Karpas-422 (cell line): ENCODE data around the gene EVX2. TPM values are rescaled to one million over a fixed set of nuclear protein-coding genes. Genes with fewer than 3 reads are reported as not detected.

Experiments
- DNase-seq: peaks from one replicate; pipeline ENCODE4 v3.0.0-alpha.2; 2015
- H2AFZ ChIP-seq: fragments of 200-600 bp; sonication (generic); 2 replicates; pipeline ENCODE4 v1.6.1; 2014; ENCODE audit warnings: antibody characterized with exemption, low read length, mixed read lengths
- H3K27ac ChIP-seq: fragments of 200-600 bp; sonication (generic); 2 replicates; pipeline ENCODE4 v1.5.1; 2014; ENCODE audit warnings: mild to moderate bottlenecking, low read length, moderate library complexity
- H3K27me3 ChIP-seq: fragments of 200-600 bp; sonication (generic); 2 replicates; pipeline ENCODE4 v1.6.1; 2014; ENCODE audit warnings: low read length, mixed read lengths
- H3K36me3 ChIP-seq: fragments of 200-600 bp; sonication (generic); 2 replicates; pipeline ENCODE4 v1.6.1; 2014; ENCODE audit warnings: low read length, mixed read lengths; ENCODE audit not compliant: insufficient read depth
- H3K4me1 ChIP-seq: fragments of 200-600 bp; sonication (generic); 2 replicates; pipeline ENCODE4 v1.6.1; 2014; ENCODE audit warnings: mild to moderate bottlenecking, low read length, mixed read lengths
- H3K4me2 ChIP-seq: fragments of 200-600 bp; sonication (generic); 2 replicates; pipeline ENCODE4 v1.6.1; 2014; ENCODE audit warnings: low read length, low read depth, mild to moderate bottlenecking; ENCODE audit not compliant: poor library complexity, severe bottlenecking
- H3K4me3 ChIP-seq: fragments of 200-600 bp; sonication (generic); 2 replicates; pipeline ENCODE4 v1.5.1; 2014; ENCODE audit warnings: mild to moderate bottlenecking, antibody characterized with exemption, low read length, mixed read lengths
- H3K79me2 ChIP-seq: fragments of 200-600 bp; sonication (generic); 2 replicates; pipeline ENCODE4 v1.6.1; 2014; ENCODE audit warnings: mild to moderate bottlenecking, low read length, mixed read lengths
- H3K9ac ChIP-seq: fragments of 200-600 bp; sonication (generic); 2 replicates; pipeline ENCODE4 v1.6.0; 2014; ENCODE audit warnings: low read length
- H3K9me2 ChIP-seq: fragments of 200-600 bp; sonication (generic), shearing (Covaris generic); replicated peaks from 2 replicates; pipeline ENCODE4 v1.6.0; 2014; ENCODE audit warnings: mild to moderate bottlenecking, low read length, moderate library complexity; ENCODE audit not compliant: insufficient read depth
- H3K9me3 ChIP-seq: fragments of 300-700, 200-600 bp; sonication (generic); 2 replicates; pipeline ENCODE4 v1.6.1; 2014; ENCODE audit warnings: low read length, mixed read lengths
- H4K20me1 ChIP-seq: fragments of 200-600 bp; sonication (generic); 2 replicates; pipeline ENCODE4 v1.6.1; 2014; ENCODE audit warnings: mild to moderate bottlenecking, antibody characterized with exemption, low read length, low read depth; ENCODE audit not compliant: insufficient read depth
- total RNA-seq: library from RNA; depleted of rRNA; stranded (reverse); fragments of >200 nt; shearing (Covaris generic); gene quantifications from 2 replicates; pipeline ENCODE4 v1.2.3, GENCODE V29; 2014; ENCODE audit warnings: low replicate concordance

EVX2 gene
- total RNA-seq, 1 experiment from 2014 or later, result not detected

- Histone ChIP-seq H3K27me3 (no peaks in the 10 kb centered on the region), H3K4me2 (no peak overlapping the region), H3K9me3 (no peaks in the 10 kb centered on the region), H4K20me1 (no peaks in the 10 kb centered on the region), H2AFZ (no peak overlapping the region), H3K4me1 (no peaks in the 10 kb centered on the region), H3K27ac (no peak overlapping the region), H3K4me3 (no peak overlapping the region), H3K36me3 (no peaks in the 10 kb centered on the region), H3K9ac (no peak overlapping the region), H3K9me2 (no peaks in the 10 kb centered on the region), H3K79me2 (no peaks in the 10 kb centered on the region)
- DNase-seq, result no peak
These were observed 674 bp downstream of the EVX2 start for GRCh38 chr2:176082824-176083751.

- Histone ChIP-seq H3K9me2 (no peaks in the 10 kb centered on the region), H3K27ac (no peak overlapping the region), H3K36me3 (no peaks in the 10 kb centered on the region), H2AFZ (no peak overlapping the region), H3K79me2 (no peaks in the 10 kb centered on the region), H3K4me3 (no peak overlapping the region), H4K20me1 (no peaks in the 10 kb centered on the region), H3K9me3 (no peaks in the 10 kb centered on the region), H3K4me2 (no peak overlapping the region), H3K9ac (no peak overlapping the region), H3K4me1 (no peaks in the 10 kb centered on the region), H3K27me3 (no peaks in the 10 kb centered on the region)
- DNase-seq, result no peak
These were observed 1.3 kb downstream of the EVX2 start for GRCh38 chr2:176082525-176082823.

GRCh38 chr2:176081837-176082524 is 1.8 kb downstream of the EVX2 start:
- Histone ChIP-seq H3K79me2 (no peaks in the 10 kb centered on the region), H3K4me2 (no peak overlapping the region), H3K4me1 (no peaks in the 10 kb centered on the region), H3K9me3 (no peaks in the 10 kb centered on the region), H3K4me3 (no peak overlapping the region), H4K20me1 (no peaks in the 10 kb centered on the region), H3K36me3 (no peaks in the 10 kb centered on the region), H3K9me2 (no peaks in the 10 kb centered on the region), H3K27me3 (no peaks in the 10 kb centered on the region), H3K27ac (no peak overlapping the region), H3K9ac (no peak overlapping the region), H2AFZ (no peak overlapping the region)
- DNase-seq, result no peak

- Histone ChIP-seq H2AFZ (no peak overlapping the region), H3K79me2 (no peaks in the 10 kb centered on the region), H3K4me3 (no peak overlapping the region), H3K4me2 (no peak overlapping the region), H3K4me1 (no peaks in the 10 kb centered on the region), H3K27ac (no peak overlapping the region), H4K20me1 (no peaks in the 10 kb centered on the region), H3K9me3 (no peaks in the 10 kb centered on the region), H3K36me3 (no peaks in the 10 kb centered on the region), H3K9me2 (no peaks in the 10 kb centered on the region), H3K9ac (no peak overlapping the region), H3K27me3 (no peaks in the 10 kb centered on the region)
- DNase-seq, result no peak
These were observed 2.4 kb downstream of the EVX2 start for GRCh38 chr2:176081376-176081836.

GRCh38 chr2:176080540-176081375 is 3.0 kb downstream of the EVX2 start:
- Histone ChIP-seq H3K4me2 (no peak overlapping the region), H3K9ac (no peak overlapping the region)

GRCh38 chr2:176079831-176080539 is 3.8 kb downstream of the EVX2 start:
- Histone ChIP-seq H2AFZ (no peak overlapping the region), H3K4me3 (no peak overlapping the region), H3K9me2 (no peaks in the 10 kb centered on the region), H3K79me2 (no peaks in the 10 kb centered on the region), H3K27me3 (no peaks in the 10 kb centered on the region), H3K27ac (no peak overlapping the region), H4K20me1 (no peaks in the 10 kb centered on the region), H3K9me3 (no peaks in the 10 kb centered on the region), H3K9ac (no peak overlapping the region), H3K36me3 (no peaks in the 10 kb centered on the region), H3K4me2 (no peak overlapping the region), H3K4me1 (no peaks in the 10 kb centered on the region)
- DNase-seq, result no peak

More at GRCh38 chr2:176080540-176081375, 3.0 kb downstream of the EVX2 start:
- Histone ChIP-seq H3K27ac (no peak overlapping the region), H3K27me3 (no peaks in the 10 kb centered on the region), H3K36me3 (no peaks in the 10 kb centered on the region), H3K4me3 (no peak overlapping the region), H3K9me2 (no peaks in the 10 kb centered on the region), H3K4me1 (no peaks in the 10 kb centered on the region), H2AFZ (no peak overlapping the region), H4K20me1 (no peaks in the 10 kb centered on the region), H3K79me2 (no peaks in the 10 kb centered on the region), H3K9me3 (no peaks in the 10 kb centered on the region)
- no peak for DNase-seq

- Histone ChIP-seq H3K4me2 (no peak overlapping the region), H2AFZ (no peak overlapping the region)
These were observed 4.4 kb downstream of the EVX2 start for GRCh38 chr2:176079285-176079830.

More at GRCh38 chr2:176079285-176079830, 4.4 kb downstream of the EVX2 start:
- H4K20me1 ChIP-seq, result no peaks in the 10 kb centered on the region
- H3K27me3 ChIP-seq, result no peaks in the 10 kb centered on the region
- H3K27ac ChIP-seq, result no peak overlapping the region
- DNase-seq, result no peak
- H3K79me2 ChIP-seq, result no peaks in the 10 kb centered on the region
- H3K4me3 ChIP-seq, result no peak overlapping the region
- H3K9me3 ChIP-seq, result no peaks in the 10 kb centered on the region
- no peak overlapping the region for H3K9ac ChIP-seq
- no peaks in the 10 kb centered on the region for H3K36me3 ChIP-seq
- no peaks in the 10 kb centered on the region for H3K9me2 ChIP-seq
- no peaks in the 10 kb centered on the region for H3K4me1 ChIP-seq
